Measurements from ENCODE around the gene HNF4A. TPM values are rescaled to one million over a fixed set of nuclear protein-coding genes. Genes with fewer than 3 reads are reported as not detected.
A peak's percentile ranks its signal among the peaks of the same experiment; 100 is the strongest.

HNF4A gene
- total RNA-seq, 1 experiment from 2014 or later = not detected

GRCh38 chr20:44392088-44392775 is 36.7 kb downstream of the HNF4A start:
- DNase-seq (ENCODE audit: low read depth) = no peak

GRCh38 chr20:44392776-44393607 is 37.5 kb downstream of the HNF4A start:
- no peak for DNase-seq (ENCODE audit: low read depth)

- DNase-seq (ENCODE audit: low read depth) = no peak
Observed at GRCh38 chr20:44393608-44394451, 38.3 kb downstream of the HNF4A start.

- no peak for DNase-seq (ENCODE audit: low read depth)
Observed at GRCh38 chr20:44394452-44394701, 38.9 kb downstream of the HNF4A start.

- DNase-seq (ENCODE audit: low read depth) = no peak
Observed at GRCh38 chr20:44394702-44395460, 39.4 kb downstream of the HNF4A start.

GRCh38 chr20:44395461-44396340 is 40.2 kb downstream of the HNF4A start:
- DNase-seq (ENCODE audit: low read depth) = no peak

- DNase-seq (ENCODE audit: low read depth) = no peak
Observed at GRCh38 chr20:44396369-44397130, 41.1 kb downstream of the HNF4A start.

- peak; percentile 77 for DNase-seq (ENCODE audit: low read depth)
Observed at GRCh38 chr20:44398335-44398734, 42.8 kb downstream of the HNF4A start.

GRCh38 chr20:44399446-44399845 is 43.9 kb downstream of the HNF4A start:
- DNase-seq (ENCODE audit: low read depth) = no peak

GRCh38 chr20:44400671-44400969 is 45.1 kb downstream of the HNF4A start:
- no peak for DNase-seq (ENCODE audit: low read depth)

- DNase-seq (ENCODE audit: low read depth) = no peak
Observed at GRCh38 chr20:44400970-44401769, 45.7 kb downstream of the HNF4A start.

GRCh38 chr20:44401770-44402390 is 46.4 kb downstream of the HNF4A start:
- DNase-seq (ENCODE audit: low read depth) = no peak

GRCh38 chr20:44402391-44403193 is 47.1 kb downstream of the HNF4A start:
- peak; percentile 50 for DNase-seq (ENCODE audit: low read depth)

- DNase-seq (ENCODE audit: low read depth) = no peak
Observed at GRCh38 chr20:44403194-44404112, 48.0 kb downstream of the HNF4A start.

GRCh38 chr20:44404204-44405181 is 49.0 kb downstream of the HNF4A start:
- DNase-seq (ENCODE audit: low read depth) = no peak

- DNase-seq (ENCODE audit: low read depth) = peak; percentile 42
Observed at GRCh38 chr20:44405257-44405656, 49.8 kb downstream of the HNF4A start.

Data from M059J (cell line).